IMR-90 (cell line): Measurements from ENCODE around the gene NLRC5. TPM values are rescaled to one million over a fixed set of nuclear protein-coding genes. Genes with fewer than 3 reads are reported as not detected.

ENCODE experiments used
- ATAC-seq: fragments of 200-7000 bp; cut with Tn5 transposase; 2 replicates; pipeline ENCODE4 v1.9.1; 2020; ENCODE audit warnings: low read depth, mild to moderate bottlenecking, moderate library complexity
- BruUV-seq: library from RNA; stranded (reverse); fragments of 400-500 nt; replicated peaks from 2 replicates; lab custom pipeline; 2021; lab: Mats Ljungman, UMichigan
- CTCF ChIA-PET: fragments of 300-600 bp; formaldehyde crosslinking; extraction: SDS; loops from one replicate; lab custom pipeline; 2021; ENCODE audit warnings: antibody characterized with exemption; lab: Yijun Ruan, JAX
- POLR2A ChIA-PET: fragments of 300-600 bp; sonication (Branson Sonifier 250); formaldehyde crosslinking; loops from one replicate; lab custom pipeline; 2022; ENCODE audit warnings: antibody characterized with exemption; ENCODE audit not compliant: unreplicated experiment; lab: Charles Lee
- DNase-seq: peaks from one replicate; pipeline ENCODE4 v3.0.0; 2013
- H2AFZ ChIP-seq: replicated peaks from 2 replicates; pipeline ENCODE3; 2013; ENCODE audit warnings: low read length, mild to moderate bottlenecking; ENCODE audit not compliant: poor library complexity
- H2AK5ac ChIP-seq: 2 replicates; pipeline ENCODE4 v1.6.1; 2013; ENCODE audit warnings: low read depth, low read length, inconsistent platforms
- H2AK9ac ChIP-seq: replicated peaks from 2 replicates; pipeline ENCODE3; 2013; ENCODE audit warnings: mild to moderate bottlenecking, low read depth, low read length, moderate library complexity; ENCODE audit not compliant: poor library complexity
- H2BK120ac ChIP-seq: 2 replicates; pipeline ENCODE4 v1.6.1; 2013; ENCODE audit warnings: low read depth, low read length, inconsistent platforms
- H2BK15ac ChIP-seq: 3 replicates; pipeline ENCODE4 v1.6.1; 2013; ENCODE audit warnings: low read depth, low read length, inconsistent platforms
- H2BK20ac ChIP-seq: 2 replicates; pipeline ENCODE4 v1.6.1; 2013; ENCODE audit warnings: low read depth, mild to moderate bottlenecking, inconsistent platforms, low read length, moderate library complexity
- H2BK5ac ChIP-seq: 2 replicates; pipeline ENCODE4 v1.6.1; 2013; ENCODE audit warnings: mild to moderate bottlenecking, low read depth, low read length, inconsistent platforms; ENCODE audit not compliant: poor library complexity, severe bottlenecking
- H3K14ac ChIP-seq: replicated peaks from 2 replicates; pipeline ENCODE4 v1.6.1; 2013; ENCODE audit warnings: low read depth, low read length, inconsistent platforms
- H3K18ac ChIP-seq: 2 replicates; pipeline ENCODE4 v1.6.1; 2013; ENCODE audit warnings: low read depth, low read length, control low read depth
- H3K23ac ChIP-seq: 2 replicates; pipeline ENCODE4 v1.6.1; 2013; ENCODE audit warnings: low read depth, low read length, inconsistent platforms
- H3K27ac ChIP-seq: 2 replicates; pipeline ENCODE4 v1.5.1; 2013; ENCODE audit warnings: mild to moderate bottlenecking, control low read depth, low read length; ENCODE audit not compliant: insufficient read depth
- H3K27me3 ChIP-seq: 2 replicates; pipeline ENCODE4 v1.6.1; 2013; ENCODE audit warnings: low read length; ENCODE audit not compliant: control insufficient read depth, insufficient read depth
- H3K36me3 ChIP-seq: 2 replicates; pipeline ENCODE4 v1.6.1; 2013; ENCODE audit warnings: low read length, mixed read lengths; ENCODE audit not compliant: control insufficient read depth, insufficient read depth
- H3K4ac ChIP-seq: 2 replicates; pipeline ENCODE4 v1.6.1; 2013; ENCODE audit warnings: low read depth, low read length, inconsistent platforms
- H3K4me1 ChIP-seq: 2 replicates; pipeline ENCODE4 v1.6.1; 2013; ENCODE audit warnings: low read length, mixed read lengths; ENCODE audit not compliant: control insufficient read depth, insufficient read depth
- H3K4me2 ChIP-seq: 2 replicates; pipeline ENCODE4 v1.6.1; 2013; ENCODE audit warnings: low read depth, mild to moderate bottlenecking, control low read depth, low read length, moderate library complexity
- H3K4me3 ChIP-seq: 2 replicates; pipeline ENCODE4 v1.5.1; 2013; ENCODE audit warnings: low read depth, mild to moderate bottlenecking, control low read depth, low read length, moderate library complexity; ENCODE audit not compliant: insufficient read depth
- H3K56ac ChIP-seq: 2 replicates; pipeline ENCODE4 v1.6.1; 2013; ENCODE audit warnings: low read length, inconsistent platforms; ENCODE audit not compliant: insufficient read depth; ENCODE audit errors: extremely low read depth
- H3K79me1 ChIP-seq, 2 experiments: 2 replicates each; pipeline ENCODE4 v1.6.1; 2013; ENCODE audit warnings: low read length in 2 of 2, inconsistent platforms in 1 of 2, low read depth in 1 of 2
- H3K9ac ChIP-seq: 2 replicates; pipeline ENCODE4 v1.6.1; 2013; ENCODE audit warnings: low read depth, low read length, control low read depth
- H3K9me1 ChIP-seq: 2 replicates; pipeline ENCODE4 v1.6.1; 2013; ENCODE audit warnings: low read length, inconsistent platforms; ENCODE audit not compliant: insufficient read depth
- H3K9me3 ChIP-seq: 2 replicates; pipeline ENCODE4 v1.6.1; 2013; ENCODE audit warnings: low read length; ENCODE audit not compliant: control insufficient read depth, insufficient read depth
- H4K20me1 ChIP-seq: 2 replicates; pipeline ENCODE4 v1.6.1; 2013; ENCODE audit warnings: low read length, inconsistent platforms; ENCODE audit not compliant: insufficient read depth
- H4K5ac ChIP-seq: 2 replicates; pipeline ENCODE4 v1.6.1; 2013; ENCODE audit warnings: mild to moderate bottlenecking, low read depth, low read length, control low read depth
- H4K8ac ChIP-seq, 2 experiments: 2 replicates each; pipeline ENCODE4 v1.6.1; 2013; ENCODE audit warnings: low read depth in 2 of 2, low read length in 2 of 2, control low read depth in 1 of 2, inconsistent platforms in 1 of 2
- H4K91ac ChIP-seq: 2 replicates; pipeline ENCODE4 v1.6.1; 2013; ENCODE audit warnings: low read depth, low read length, inconsistent platforms; ENCODE audit not compliant: insufficient read depth
- CEBPB ChIP-seq: IDR thresholded peaks from 2 replicates; pipeline ENCODE4 v1.6.1; 2012; ENCODE audit warnings: low read depth, low read length, improper control_type of control experiment
- CHD1 ChIP-seq: IDR thresholded peaks from 2 replicates; pipeline ENCODE4 v1.6.1; 2012; ENCODE audit warnings: low read depth, low read length, improper control_type of control experiment
- ELK1 ChIP-seq: fragments of 150-350 bp; IDR thresholded peaks from 2 replicates; pipeline ENCODE4 v1.6.1; 2016; ENCODE audit warnings: low read depth, mild to moderate bottlenecking, low read length, moderate library complexity, borderline replicate concordance
- FOS ChIP-seq: fragments of 150-350 bp; IDR thresholded peaks from 2 replicates; pipeline ENCODE4 v1.6.1; 2016; ENCODE audit warnings: low read depth, low read length
- MAFK ChIP-seq: IDR thresholded peaks from 2 replicates; pipeline ENCODE4 v1.6.1; 2012; ENCODE audit warnings: low read depth, low read length, improper control_type of control experiment
- MAZ ChIP-seq: IDR thresholded peaks from 2 replicates; pipeline ENCODE4 v1.6.1; 2012; ENCODE audit warnings: low read depth, mild to moderate bottlenecking, low read length, improper control_type of control experiment, moderate library complexity, borderline replicate concordance
- MXI1 ChIP-seq: IDR thresholded peaks from 2 replicates; pipeline ENCODE4 v1.6.1; 2012; ENCODE audit warnings: low read depth, mild to moderate bottlenecking, low read length, moderate library complexity, borderline replicate concordance
- NFE2L2 ChIP-seq: fragments of 150-350 bp; IDR thresholded peaks from 2 replicates; pipeline ENCODE4 v1.6.1; 2016; ENCODE audit warnings: low read depth, mild to moderate bottlenecking, low read length
- POLR2A ChIP-seq: IDR thresholded peaks from 2 replicates; pipeline ENCODE4 v1.6.1; 2012; ENCODE audit warnings: mild to moderate bottlenecking, low read depth, low read length
- RAD21 ChIP-seq: IDR thresholded peaks from 2 replicates; pipeline ENCODE4 v1.6.1; 2012; ENCODE audit warnings: low read length, improper control_type of control experiment
- RCOR1 ChIP-seq: IDR thresholded peaks from 2 replicates; pipeline ENCODE4 v1.6.1; 2012; ENCODE audit warnings: mild to moderate bottlenecking, low read length, improper control_type of control experiment; ENCODE audit not compliant: insufficient replicate concordance
- RFX5 ChIP-seq: IDR thresholded peaks from 2 replicates; pipeline ENCODE4 v1.8.0; 2012; ENCODE audit warnings: low read depth, mild to moderate bottlenecking, low read length, moderate library complexity
- SMC3 ChIP-seq: fragments of 150-350 bp; IDR thresholded peaks from 2 replicates; pipeline ENCODE4 v1.6.1; 2016; ENCODE audit warnings: low read depth, mild to moderate bottlenecking, antibody characterized with exemption, low read length, moderate library complexity
- USF2 ChIP-seq: fragments of 150-350 bp; IDR thresholded peaks from 2 replicates; pipeline ENCODE4 v1.6.1; 2017; ENCODE audit warnings: mild to moderate bottlenecking, antibody characterized with exemption, low read length, low read depth
- WGBS, 2 experiments: methylation state at CpG; one replicate each; pipeline versions ENCODE4 v1.1.5 to v1.1.7; 2013; ENCODE audit warnings: missing lambda C conversion rate in 2 of 2; ENCODE audit not compliant: insufficient read length in 1 of 2; ENCODE audit errors: extremely low coverage in 2 of 2; 5-methylcytosine and 5-hydroxymethylcytosine counted together
- dilution Hi-C: fragments of 300-500 bp; cut with HindIII; formaldehyde crosslinking; loops from one replicate; pipeline ENCODE4 v1.14.3; 2018; ENCODE audit warnings: low sequenced_read_pairs; ENCODE audit not compliant: unreplicated experiment
- in situ Hi-C: fragments of 300-500 bp; cut with MboI; formaldehyde crosslinking; loops from 3 replicates; pipeline ENCODE4 v1.14.3; 2019; ENCODE audit warnings: low sequenced_read_pairs, inconsistent platforms, mixed read lengths
- intact Hi-C: fragments of 100-400 bp; cut with micrococcal nuclease; formaldehyde crosslinking; loops from 2 replicates; pipeline ENCODE4 v1.10.0; 2022
- polyA plus RNA-seq, 3 experiments: library from polyadenylated mRNA; depleted of rRNA; stranded (reverse); fragments of >200 nt; gene quantifications; 2 replicates each; pipeline ENCODE4 v1.2.3, GENCODE V29; 2012; ENCODE audit warnings: low replicate concordance in 1 of 3
- total RNA-seq: library from RNA; depleted of rRNA; stranded (reverse); fragments of >200 nt; gene quantifications from 2 replicates; pipeline ENCODE4 v1.2.3, GENCODE V29; 2012

Gene NLRC5
- total and polyA plus RNA-seq, 2 of the 4 experiments (the other 2 are of a cell fraction), result 9.1 to 14.9 TPM

- CTCF ChIA-PET, result no interaction called here
Measured at GRCh38 chr16:56953006-56953405, 36.4 kb upstream of the NLRC5 start.

More at GRCh38 chr16:56953006-56953405, 36.4 kb upstream of the NLRC5 start:
- BruUV-seq, result no TSS peak
- POLR2A ChIA-PET, result no interaction called here
- H4K20me1 ChIP-seq, result no peaks in the 10 kb centered on the region; the same call in 1 of the 2 replicates
- peak overlapping the region; percentile 9 for H2AK9ac ChIP-seq
- no peaks in the 10 kb centered on the region for H3K9me3 ChIP-seq
- H2BK20ac ChIP-seq, result no peak overlapping the region
- no peak overlapping the region for H3K14ac ChIP-seq
- H4K8ac ChIP-seq, result no peak overlapping the region
- H3K36me3 ChIP-seq, result no peaks in the 10 kb centered on the region
- H3K4me2 ChIP-seq, result no peak overlapping the region
- in situ Hi-C loops (loop anchor here (5.0 kb wide), 1 partner anchor 86 kb away; the partner anchor contains the start of gene SLC12A3), intact Hi-C loops (no loop called here), dilution Hi-C loops (no loop called here)
- no peak overlapping the region for H2AK5ac ChIP-seq
- H4K5ac ChIP-seq, result no peak overlapping the region
- no peaks in the 10 kb centered on the region for H3K9me1 ChIP-seq
- H3K9ac ChIP-seq, result no peak overlapping the region
- DNase-seq (no peak), ATAC-seq (no peak)
- H2AFZ ChIP-seq, result peak overlapping the region; percentile 7
- H3K27me3 ChIP-seq, result no peaks in the 10 kb centered on the region
- H2BK5ac ChIP-seq, result no peak overlapping the region
- TF ChIP-seq MXI1 (no peak), POLR2A (no peak), RCOR1 (no peak), RFX5 (no peak), MAZ (no peak), NFE2L2 (no peak), USF2 (no peak), CHD1 (no peak), ELK1 (no peak), SMC3 (no peak), RAD21 (no peak), MAFK (no peak), FOS (no peak), CEBPB (no peak)
- no peak overlapping the region for H2BK120ac ChIP-seq
- 100% methylated on average over 1 of the region's 6 CpGs; no CpG with 5 or more reads in 1 of the 2 experiments for WGBS, 2 experiments
- H3K4ac ChIP-seq, result no peak overlapping the region
- no peak overlapping the region for H3K56ac ChIP-seq
- no peak overlapping the region for H4K91ac ChIP-seq
- no peak overlapping the region for H2BK15ac ChIP-seq
- no peak overlapping the region for H3K27ac ChIP-seq
- no peak overlapping the region for H3K18ac ChIP-seq
- no peaks in the 10 kb centered on the region for H3K79me1 ChIP-seq
- no peaks in the 10 kb centered on the region for H3K4me1 ChIP-seq
- H3K4me3 ChIP-seq, result no peak overlapping the region
- no peak overlapping the region for H3K23ac ChIP-seq
